ENCODE data around the gene GABRE. TPM values are rescaled to one million over a fixed set of nuclear protein-coding genes. Genes with fewer than 3 reads are reported as not detected.

Gene GABRE
- total and polyA plus RNA-seq, 9 donors, result 19.5 to 53.2 (median 40.7) TPM

- Histone ChIP-seq H3K4me1 (ENCODE audit: control insufficient read depth, insufficient read depth, low read length) (no peaks in the 10 kb centered on the region), H3K27ac (ENCODE audit: low read length) (no peak overlapping the region), H3K36me3 (ENCODE audit: control insufficient read depth, insufficient read depth, low read length) (no peaks in the 10 kb centered on the region), H3K27me3 (ENCODE audit: control insufficient read depth, insufficient read depth, low read length) (peaks cover 2% of the 10 kb centered on the region), H3K4me3 (ENCODE audit: low read length) (no peak overlapping the region), H3K9me3 (replicated peaks; ENCODE audit: control insufficient read depth, low read depth, low read length) (no peaks in the 10 kb centered on the region)
- WGBS (ENCODE audit: insufficient coverage), result 80% methylated on average over 2 of the region's 3 CpGs
- no peak for DNase-seq
These were observed 11.5 kb upstream of the GABRE start for GRCh38 chrX:151985955-151986354.

GRCh38 chrX:151985531-151985930, 11.1 kb upstream of the GABRE start:
- no peaks in the 10 kb centered on the region for H3K36me3 ChIP-seq (ENCODE audit: control insufficient read depth, insufficient read depth, low read length)
- peaks cover 2% of the 10 kb centered on the region for H3K27me3 ChIP-seq (ENCODE audit: control insufficient read depth, insufficient read depth, low read length)
- 43% methylated on average over 1 of the region's 4 CpGs for WGBS (ENCODE audit: insufficient coverage)
- DNase-seq, result no peak
- no peaks in the 10 kb centered on the region for H3K4me1 ChIP-seq (ENCODE audit: control insufficient read depth, insufficient read depth, low read length)
- H3K9me3 ChIP-seq (replicated peaks; ENCODE audit: control insufficient read depth, low read depth, low read length), result no peaks in the 10 kb centered on the region
- H3K4me3 ChIP-seq (ENCODE audit: low read length), result no peak overlapping the region
- no peak overlapping the region for H3K27ac ChIP-seq (ENCODE audit: low read length)

- Histone ChIP-seq H3K9me3 (replicated peaks; ENCODE audit: control insufficient read depth, low read depth, low read length) (no peaks in the 10 kb centered on the region), H3K4me1 (ENCODE audit: control insufficient read depth, insufficient read depth, low read length) (no peaks in the 10 kb centered on the region), H3K27ac (ENCODE audit: low read length) (no peak overlapping the region), H3K4me3 (ENCODE audit: low read length) (no peak overlapping the region), H3K36me3 (ENCODE audit: control insufficient read depth, insufficient read depth, low read length) (no peaks in the 10 kb centered on the region), H3K27me3 (ENCODE audit: control insufficient read depth, insufficient read depth, low read length) (peaks cover 2% of the 10 kb centered on the region)
- 62% methylated on average over 4 of the region's 4 CpGs for WGBS (ENCODE audit: insufficient coverage)
- no peak for DNase-seq
These were observed 10.4 kb upstream of the GABRE start for GRCh38 chrX:151984902-151985301.

- WGBS (ENCODE audit: insufficient coverage), result 51% methylated on average over 2 of the region's 3 CpGs
- H3K4me1 ChIP-seq (ENCODE audit: control insufficient read depth, insufficient read depth, low read length), result no peaks in the 10 kb centered on the region
- no peak for DNase-seq
- H3K27me3 ChIP-seq (ENCODE audit: control insufficient read depth, insufficient read depth, low read length), result peaks cover 2% of the 10 kb centered on the region
- H3K27ac ChIP-seq (ENCODE audit: low read length), result no peak overlapping the region
- no peaks in the 10 kb centered on the region for H3K9me3 ChIP-seq (replicated peaks; ENCODE audit: control insufficient read depth, low read depth, low read length)
- no peaks in the 10 kb centered on the region for H3K36me3 ChIP-seq (ENCODE audit: control insufficient read depth, insufficient read depth, low read length)
- H3K4me3 ChIP-seq (ENCODE audit: low read length), result no peak overlapping the region
These were observed 9.9 kb upstream of the GABRE start for GRCh38 chrX:151984328-151984727.

GRCh38 chrX:151983186-151983585, 8.7 kb upstream of the GABRE start:
- Histone ChIP-seq H3K4me3 (ENCODE audit: low read length) (no peak overlapping the region), H3K27me3 (ENCODE audit: control insufficient read depth, insufficient read depth, low read length) (peaks cover 6% of the 10 kb centered on the region)

GRCh38 chrX:151982222-151982621, 7.7 kb upstream of the GABRE start:
- WGBS (ENCODE audit: insufficient coverage), result 52% methylated on average over 3 of the region's 3 CpGs
- no peaks in the 10 kb centered on the region for H3K9me3 ChIP-seq (replicated peaks; ENCODE audit: control insufficient read depth, low read depth, low read length)
- H3K27me3 ChIP-seq (ENCODE audit: control insufficient read depth, insufficient read depth, low read length), result peaks cover 8% of the 10 kb centered on the region
- H3K27ac ChIP-seq (ENCODE audit: low read length), result no peak overlapping the region
- no peaks in the 10 kb centered on the region for H3K4me1 ChIP-seq (ENCODE audit: control insufficient read depth, insufficient read depth, low read length)
- no peaks in the 10 kb centered on the region for H3K36me3 ChIP-seq (ENCODE audit: control insufficient read depth, insufficient read depth, low read length)
- no peak overlapping the region for H3K4me3 ChIP-seq (ENCODE audit: low read length)
- peak; percentile 44 for DNase-seq

More at GRCh38 chrX:151983186-151983585, 8.7 kb upstream of the GABRE start:
- no peaks in the 10 kb centered on the region for H3K9me3 ChIP-seq (replicated peaks; ENCODE audit: control insufficient read depth, low read depth, low read length)
- no peaks in the 10 kb centered on the region for H3K36me3 ChIP-seq (ENCODE audit: control insufficient read depth, insufficient read depth, low read length)
- no peak overlapping the region for H3K27ac ChIP-seq (ENCODE audit: low read length)
- H3K4me1 ChIP-seq (ENCODE audit: control insufficient read depth, insufficient read depth, low read length), result no peaks in the 10 kb centered on the region
- DNase-seq, result no peak

- no peaks in the 10 kb centered on the region for H3K4me1 ChIP-seq (ENCODE audit: control insufficient read depth, insufficient read depth, low read length)
- no peaks in the 10 kb centered on the region for H3K9me3 ChIP-seq (replicated peaks; ENCODE audit: control insufficient read depth, low read depth, low read length)
- no peak for DNase-seq
- H3K4me3 ChIP-seq (ENCODE audit: low read length), result no peak overlapping the region
- no peaks in the 10 kb centered on the region for H3K36me3 ChIP-seq (ENCODE audit: control insufficient read depth, insufficient read depth, low read length)
- peaks cover 10% of the 10 kb centered on the region for H3K27me3 ChIP-seq (ENCODE audit: control insufficient read depth, insufficient read depth, low read length)
- WGBS (ENCODE audit: insufficient coverage), result 56% methylated on average over 1 of the region's 2 CpGs
- H3K27ac ChIP-seq (ENCODE audit: low read length), result no peak overlapping the region
These were observed 6.7 kb upstream of the GABRE start for GRCh38 chrX:151981129-151981528.

GRCh38 chrX:151977923-151978322, 3.4 kb upstream of the GABRE start:
- 67% methylated on average over 1 of the region's 1 CpG for WGBS (ENCODE audit: insufficient coverage)
- H3K4me1 ChIP-seq (ENCODE audit: control insufficient read depth, insufficient read depth, low read length), result no peaks in the 10 kb centered on the region

GRCh38 chrX:151977009-151977408, 2.5 kb upstream of the GABRE start:
- H3K27ac ChIP-seq (ENCODE audit: low read length), result no peak overlapping the region
- WGBS (ENCODE audit: insufficient coverage), result 30% methylated on average over 5 of the region's 5 CpGs

More at GRCh38 chrX:151977923-151978322, 3.4 kb upstream of the GABRE start:
- Histone ChIP-seq H3K9me3 (replicated peaks; ENCODE audit: control insufficient read depth, low read depth, low read length) (no peaks in the 10 kb centered on the region), H3K4me3 (ENCODE audit: low read length) (no peak overlapping the region), H3K27ac (ENCODE audit: low read length) (no peak overlapping the region), H3K27me3 (ENCODE audit: control insufficient read depth, insufficient read depth, low read length) (peaks cover 20% of the 10 kb centered on the region), H3K36me3 (ENCODE audit: control insufficient read depth, insufficient read depth, low read length) (no peaks in the 10 kb centered on the region)
- DNase-seq, result no peak

GRCh38 chrX:151975736-151976275, 1.3 kb upstream of the GABRE start:
- no peak overlapping the region for H3K27ac ChIP-seq (ENCODE audit: low read length)
- no CpG with 5 or more reads among the region's 5 CpGs for WGBS (ENCODE audit: insufficient coverage)
- DNase-seq, result no peak

More at GRCh38 chrX:151977009-151977408, 2.5 kb upstream of the GABRE start:
- H3K4me3 ChIP-seq (ENCODE audit: low read length), result no peak overlapping the region
- no peaks in the 10 kb centered on the region for H3K4me1 ChIP-seq (ENCODE audit: control insufficient read depth, insufficient read depth, low read length)
- H3K27me3 ChIP-seq (ENCODE audit: control insufficient read depth, insufficient read depth, low read length), result peaks cover 22% of the 10 kb centered on the region
- H3K9me3 ChIP-seq (replicated peaks; ENCODE audit: control insufficient read depth, low read depth, low read length), result no peaks in the 10 kb centered on the region
- H3K36me3 ChIP-seq (ENCODE audit: control insufficient read depth, insufficient read depth, low read length), result no peaks in the 10 kb centered on the region
- no peak for DNase-seq

GRCh38 chrX:151975228-151975593, 735 bp upstream of the GABRE start:
- Histone ChIP-seq H3K27ac (ENCODE audit: low read length) (no peak overlapping the region), H3K27me3 (ENCODE audit: control insufficient read depth, insufficient read depth, low read length) (peaks cover 22% of the 10 kb centered on the region), H3K9me3 (replicated peaks; ENCODE audit: control insufficient read depth, low read depth, low read length) (no peaks in the 10 kb centered on the region), H3K4me1 (ENCODE audit: control insufficient read depth, insufficient read depth, low read length) (peaks cover 1% of the 10 kb centered on the region), H3K4me3 (ENCODE audit: low read length) (peak overlapping the region; percentile 24), H3K36me3 (ENCODE audit: control insufficient read depth, insufficient read depth, low read length) (peaks cover under 1% of the 10 kb centered on the region)
- DNase-seq, result no peak
- WGBS (ENCODE audit: insufficient coverage), result 73% methylated on average over 7 of the region's 8 CpGs

More at GRCh38 chrX:151975736-151976275, 1.3 kb upstream of the GABRE start:
- Histone ChIP-seq H3K9me3 (replicated peaks; ENCODE audit: control insufficient read depth, low read depth, low read length) (no peaks in the 10 kb centered on the region), H3K36me3 (ENCODE audit: control insufficient read depth, insufficient read depth, low read length) (no peaks in the 10 kb centered on the region), H3K27me3 (ENCODE audit: control insufficient read depth, insufficient read depth, low read length) (peaks cover 22% of the 10 kb centered on the region), H3K4me1 (ENCODE audit: control insufficient read depth, insufficient read depth, low read length) (no peaks in the 10 kb centered on the region), H3K4me3 (ENCODE audit: low read length) (no peak overlapping the region)
